CD4-positive, alpha-beta T cell (primary cell): ENCODE results near the gene THPO. TPM values are rescaled to one million over a fixed set of nuclear protein-coding genes. Genes with fewer than 3 reads are reported as not detected.

ENCODE experiments used
- ATAC-seq: fragments of 200-7000 bp; cut with Tn5 transposase; one replicate; pipeline ENCODE4 v1.10.0; 2022; ENCODE audit warnings: mild to moderate bottlenecking; ENCODE audit not compliant: poor library complexity
- CTCF ChIA-PET: fragments of 350-600 bp; sonication (Branson Sonifier 250); formaldehyde crosslinking; loops from one replicate; lab custom pipeline; 2021; ENCODE audit warnings: antibody characterized with exemption, inconsistent platforms; lab: Charles Lee
- POLR2A ChIA-PET: fragments of 350-600 bp; sonication (Branson Sonifier 250); formaldehyde crosslinking; loops from one replicate; lab custom pipeline; 2021; ENCODE audit warnings: antibody characterized with exemption, inconsistent platforms; lab: Charles Lee
- DNase-seq, 14 experiments: peaks; one replicate each; pipeline ENCODE4 v3.0.0-alpha.2; 2013 to 2020; ENCODE audit warnings: mixed read lengths in 2 of 14
- H3K27ac ChIP-seq, 2 donors: one replicate each; pipeline versions ENCODE4 v1.5.1 to v1.7.0; 2013; ENCODE audit warnings: low read length in 2 of 2, low read depth in 1 of 2, mild to moderate bottlenecking in 1 of 2
- H3K27me3 ChIP-seq, 2 experiments: 1 replicate in 1 of 2; 2 replicates in 1 of 2; pipeline versions ENCODE4 v1.6.1 to v1.7.0; 2013; ENCODE audit warnings: low read length in 2 of 2, control low read depth in 1 of 2, mild to moderate bottlenecking in 1 of 2, moderate library complexity in 1 of 2; ENCODE audit not compliant: insufficient read depth in 2 of 2, control insufficient read depth in 1 of 2
- H3K36me3 ChIP-seq: one replicate; pipeline ENCODE4 v1.6.1; 2013; ENCODE audit warnings: low read length, control low read depth; ENCODE audit not compliant: insufficient read depth
- H3K4me1 ChIP-seq: one replicate; pipeline ENCODE4 v1.6.1; 2013; ENCODE audit warnings: low read length, control low read depth; ENCODE audit not compliant: insufficient read depth
- H3K4me3 ChIP-seq: one replicate; pipeline ENCODE4 v1.5.1; 2013; ENCODE audit warnings: mild to moderate bottlenecking, low read length, moderate library complexity
- H3K9me3 ChIP-seq, 2 experiments: 1 replicate in 1 of 2; 2 replicates in 1 of 2; pipeline versions ENCODE4 v1.6.1 to v1.7.0; 2013; ENCODE audit warnings: low read length in 2 of 2, mild to moderate bottlenecking in 2 of 2, control low read depth in 1 of 2, moderate library complexity in 1 of 2; ENCODE audit not compliant: control insufficient read depth in 1 of 2, insufficient read depth in 1 of 2
- H3K27ac Mint-ChIP-seq: one replicate; pipeline ENCODE4 v1.8.0; 2020; ENCODE audit warnings: mixed read lengths
- H3K27me3 Mint-ChIP-seq: one replicate; pipeline ENCODE4 v1.8.0; 2021; ENCODE audit warnings: mixed read lengths
- H3K36me3 Mint-ChIP-seq: one replicate; pipeline ENCODE4 v1.8.0; 2021; ENCODE audit warnings: low read depth, mixed read lengths
- H3K4me1 Mint-ChIP-seq: one replicate; pipeline ENCODE4 v1.8.0; 2021; ENCODE audit warnings: low read depth, mixed read lengths
- H3K4me3 Mint-ChIP-seq: one replicate; pipeline ENCODE4 v1.8.0; 2020; ENCODE audit warnings: mild to moderate bottlenecking, mixed read lengths
- H3K9me3 Mint-ChIP-seq: one replicate; pipeline ENCODE4 v1.8.0; 2020; ENCODE audit warnings: mixed read lengths
- intact Hi-C, 2 experiments: fragments of 100-400 bp; cut with DNase I in 1 of 2; cut with micrococcal nuclease in 1 of 2; formaldehyde crosslinking; loops; one replicate each; pipeline versions ENCODE4 v1.15.1 to v1.9.0; 2023 to 2025; cut with DNase I, micrococcal nuclease
- polyA plus RNA-seq, 2 donors: library from polyadenylated mRNA; unstranded; fragments of 120-200 nt; gene quantifications; one replicate each; pipeline ENCODE4 v1.2.1, GENCODE V29; 2013
- total RNA-seq, 174 experiments: library from RNA in 2 of 174; stranded (reverse) in 2 of 174; gene quantifications; one replicate each; pipeline ENCODE4 v1.2.3 and lab custom pipeline; 2021 to 2026
- TF ChIP-seq, protein P1 (sequence below): fragments of 200-600 bp; IDR thresholded peaks from one replicate; pipeline ENCODE4 v1.8.0; 2022; ENCODE audit warnings: antibody characterized with exemption, mild to moderate bottlenecking

THPO gene
- total RNA-seq (not detected), total RNA-seq (lab: John Stamatoyannopoulos, UW) (0 to 0.06 (median 0) reads per million in 172 experiments)
- not detected for polyA plus RNA-seq (2013, experiment 1 of 2)
- polyA plus RNA-seq (2013, experiment 2 of 2): not detected

- Histone ChIP-seq H3K27me3 (peaks cover 36 to 61% of the 10 kb centered on the region in 2 experiments), H3K27ac (no peak within 1 kb of the TSS), H3K9me3 (peaks cover 0 to 8% of the 10 kb centered on the region in 2 experiments), H3K36me3 (no peaks in the 10 kb centered on the region), H3K4me3 (no peak within 1 kb of the TSS), H3K4me1 (peaks cover 14% of the 10 kb centered on the region)
- Mint-ChIP-seq H3K9me3 (no peaks in the 10 kb centered on the region), H3K36me3 (no peaks in the 10 kb centered on the region), H3K27me3 (peaks cover 59% of the 10 kb centered on the region), H3K4me3 (peak within 1 kb of the TSS; percentile 87), H3K4me1 (peaks cover 5% of the 10 kb centered on the region), H3K27ac (no peak within 1 kb of the TSS)
- CTCF ChIA-PET: no interaction called here
- intact Hi-C loops: no loop called here
- TF ChIP-seq, protein P1, sequence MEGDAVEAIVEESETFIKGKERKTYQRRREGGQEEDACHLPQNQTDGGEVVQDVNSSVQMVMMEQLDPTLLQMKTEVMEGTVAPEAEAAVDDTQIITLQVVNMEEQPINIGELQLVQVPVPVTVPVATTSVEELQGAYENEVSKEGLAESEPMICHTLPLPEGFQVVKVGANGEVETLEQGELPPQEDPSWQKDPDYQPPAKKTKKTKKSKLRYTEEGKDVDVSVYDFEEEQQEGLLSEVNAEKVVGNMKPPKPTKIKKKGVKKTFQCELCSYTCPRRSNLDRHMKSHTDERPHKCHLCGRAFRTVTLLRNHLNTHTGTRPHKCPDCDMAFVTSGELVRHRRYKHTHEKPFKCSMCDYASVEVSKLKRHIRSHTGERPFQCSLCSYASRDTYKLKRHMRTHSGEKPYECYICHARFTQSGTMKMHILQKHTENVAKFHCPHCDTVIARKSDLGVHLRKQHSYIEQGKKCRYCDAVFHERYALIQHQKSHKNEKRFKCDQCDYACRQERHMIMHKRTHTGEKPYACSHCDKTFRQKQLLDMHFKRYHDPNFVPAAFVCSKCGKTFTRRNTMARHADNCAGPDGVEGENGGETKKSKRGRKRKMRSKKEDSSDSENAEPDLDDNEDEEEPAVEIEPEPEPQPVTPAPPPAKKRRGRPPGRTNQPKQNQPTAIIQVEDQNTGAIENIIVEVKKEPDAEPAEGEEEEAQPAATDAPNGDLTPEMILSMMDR: no peak
- POLR2A ChIA-PET: no interaction called here
- ATAC-seq: no peak
- DNase-seq: no peak
Measured at GRCh38 chr3:184377882-184378445, at the start of gene THPO. TSS of gene THPO (minus strand) at chr3:184378207. CDS start at chr3:184376259, 1,948 bp downstream.

DNA sequence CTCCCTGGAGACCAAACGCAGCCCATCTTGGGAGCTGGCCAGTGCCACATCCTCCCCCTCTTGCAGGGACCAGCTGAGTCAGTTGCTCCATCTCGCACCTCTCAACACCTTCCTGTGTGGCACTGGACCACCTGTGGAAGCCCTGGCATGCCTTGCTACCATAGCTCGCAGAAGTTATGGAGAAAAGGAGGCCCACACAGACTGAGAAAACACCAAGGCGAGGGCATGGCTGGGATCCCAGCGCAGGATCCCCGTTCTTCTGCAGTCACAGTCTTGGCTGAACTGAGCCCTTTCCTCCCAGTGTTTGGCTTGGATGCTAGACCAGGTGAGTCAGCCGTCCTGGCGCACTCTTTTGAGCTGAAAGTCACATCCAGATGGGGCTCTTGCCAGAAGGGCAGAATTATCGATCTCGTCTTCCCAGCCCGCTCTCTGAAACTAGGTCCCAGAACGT lies 48.7 kb upstream of the THPO start:
- no peak overlapping the region for H3K27ac ChIP-seq
- ChIA-PET CTCF (no interaction called here), POLR2A (no interaction called here)
- Mint-ChIP-seq H3K36me3 (no peaks in the 10 kb centered on the region), H3K27me3 (peaks cover 20% of the 10 kb centered on the region), H3K4me3 (no peak overlapping the region), H3K27ac (no peak overlapping the region), H3K9me3 (no peaks in the 10 kb centered on the region), H3K4me1 (no peaks in the 10 kb centered on the region)
- H3K4me3 ChIP-seq: no peak overlapping the region
- ATAC-seq (no peak), DNase-seq (no peak)
- H3K9me3 ChIP-seq: peaks cover 0 to 5% of the 10 kb centered on the region in 2 experiments
- peaks cover 0 to 3% of the 10 kb centered on the region in 2 experiments for H3K27me3 ChIP-seq
- no peaks in the 10 kb centered on the region for H3K36me3 ChIP-seq
- intact Hi-C loops: no loop called here
- TF ChIP-seq, protein P1: no peak
- no peaks in the 10 kb centered on the region for H3K4me1 ChIP-seq

DNA sequence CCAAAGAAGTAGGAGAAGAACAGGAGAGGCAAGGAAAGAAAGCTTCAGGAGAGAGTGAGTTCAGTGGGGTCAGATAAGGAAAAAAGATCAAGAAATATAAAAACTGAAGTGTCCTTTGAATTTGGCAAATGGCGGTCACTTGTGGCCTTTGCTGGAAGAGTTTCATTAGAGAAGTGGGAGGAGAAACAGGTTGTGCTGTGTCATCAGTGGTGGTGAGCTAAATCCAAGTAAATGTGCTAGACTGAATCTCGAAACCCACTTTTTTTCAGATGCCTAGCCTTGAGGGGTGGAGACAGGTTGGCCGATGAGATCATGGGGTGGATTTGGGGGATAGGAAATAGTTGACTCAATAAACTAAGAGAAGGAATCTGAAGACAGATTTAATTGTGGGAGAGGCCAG lies 45.6 kb upstream of the THPO start:
- Histone ChIP-seq H3K27me3 (peaks cover 0 to 3% of the 10 kb centered on the region in 2 experiments), H3K4me1 (no peaks in the 10 kb centered on the region), H3K36me3 (no peaks in the 10 kb centered on the region), H3K27ac (no peak overlapping the region), H3K9me3 (no peaks in the 10 kb centered on the region), H3K4me3 (no peak overlapping the region)
- intact Hi-C loops: no loop called here
- no peak overlapping the region for H3K27ac Mint-ChIP-seq
- no peaks in the 10 kb centered on the region for H3K9me3 Mint-ChIP-seq
- no peaks in the 10 kb centered on the region for H3K36me3 Mint-ChIP-seq
- TF ChIP-seq, protein P1: no peak
- DNase-seq (peak in 1 of 14 experiments; percentile 3), ATAC-seq (no peak)
- POLR2A ChIA-PET: no interaction called here
- no peaks in the 10 kb centered on the region for H3K4me1 Mint-ChIP-seq
- peaks cover 20% of the 10 kb centered on the region for H3K27me3 Mint-ChIP-seq
- no peak overlapping the region for H3K4me3 Mint-ChIP-seq
- CTCF ChIA-PET: interaction anchor here (1.2 kb wide), 1 partner anchor 24 kb away, joined by 3 read pairs; no protein-coding TSS in a partner anchor
